GM23338 (cell line): ENCODE data around the gene SMARCE1.

Source experiments
- EZH2 ChIP-seq: fragments of 200-600 bp; sonication (generic); IDR thresholded peaks from one replicate; pipeline ENCODE4 v1.8.0; 2017; ENCODE audit warnings: antibody characterized with exemption, mild to moderate bottlenecking, low read depth; ENCODE audit not compliant: unreplicated experiment
- EZH2phosphoT487 ChIP-seq: fragments of 200-600 bp; sonication (generic); IDR thresholded peaks from one replicate; pipeline ENCODE4 v1.8.1; 2018; ENCODE audit warnings: antibody characterized with exemption; ENCODE audit not compliant: unreplicated experiment
- JUNB ChIP-seq: IDR thresholded peaks from one replicate; pipeline ENCODE4 v1.6.1; 2016; ENCODE audit warnings: antibody characterized with exemption; ENCODE audit not compliant: unreplicated experiment
- POLR2AphosphoS5 ChIP-seq: IDR thresholded peaks from 2 replicates; pipeline ENCODE4 v1.6.1; 2016; ENCODE audit warnings: antibody characterized with exemption, low read depth
- TF ChIP-seq, protein P1 (sequence below), 2 experiments: fragments of 200-600 bp in 1 of 2; sonication (generic) in 1 of 2; conservative IDR thresholded peaks; 2 replicates each; pipeline versions ENCODE4 v1.5.1 to v1.6.1; 2016 to 2017; ENCODE audit warnings: antibody characterized with exemption in 2 of 2, low read depth in 2 of 2, mild to moderate bottlenecking in 2 of 2, moderate library complexity in 1 of 2
- TF ChIP-seq, protein P2 (sequence below): IDR thresholded peaks from 2 replicates; pipeline ENCODE4 v1.6.1; 2016; ENCODE audit warnings: antibody characterized with exemption

DNA sequence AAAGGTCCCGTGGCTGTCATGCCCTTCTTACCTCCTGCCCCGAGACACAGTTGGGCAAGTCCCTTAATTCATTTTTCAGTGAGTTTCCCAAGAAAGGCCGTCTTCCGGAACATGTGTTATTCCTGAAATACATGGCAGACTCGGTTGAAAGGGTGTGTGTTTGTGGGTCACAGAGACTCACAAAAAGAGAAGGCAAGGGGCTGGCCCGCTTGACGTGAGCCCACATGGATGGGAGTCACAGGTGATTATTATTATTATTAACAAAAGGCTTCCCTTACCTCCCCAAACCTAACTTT lies 48.2 kb downstream of the SMARCE1 start:
- TF ChIP-seq, protein P1, sequence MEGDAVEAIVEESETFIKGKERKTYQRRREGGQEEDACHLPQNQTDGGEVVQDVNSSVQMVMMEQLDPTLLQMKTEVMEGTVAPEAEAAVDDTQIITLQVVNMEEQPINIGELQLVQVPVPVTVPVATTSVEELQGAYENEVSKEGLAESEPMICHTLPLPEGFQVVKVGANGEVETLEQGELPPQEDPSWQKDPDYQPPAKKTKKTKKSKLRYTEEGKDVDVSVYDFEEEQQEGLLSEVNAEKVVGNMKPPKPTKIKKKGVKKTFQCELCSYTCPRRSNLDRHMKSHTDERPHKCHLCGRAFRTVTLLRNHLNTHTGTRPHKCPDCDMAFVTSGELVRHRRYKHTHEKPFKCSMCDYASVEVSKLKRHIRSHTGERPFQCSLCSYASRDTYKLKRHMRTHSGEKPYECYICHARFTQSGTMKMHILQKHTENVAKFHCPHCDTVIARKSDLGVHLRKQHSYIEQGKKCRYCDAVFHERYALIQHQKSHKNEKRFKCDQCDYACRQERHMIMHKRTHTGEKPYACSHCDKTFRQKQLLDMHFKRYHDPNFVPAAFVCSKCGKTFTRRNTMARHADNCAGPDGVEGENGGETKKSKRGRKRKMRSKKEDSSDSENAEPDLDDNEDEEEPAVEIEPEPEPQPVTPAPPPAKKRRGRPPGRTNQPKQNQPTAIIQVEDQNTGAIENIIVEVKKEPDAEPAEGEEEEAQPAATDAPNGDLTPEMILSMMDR (conservative IDR thresholded peaks at IDR 0.05; ENCODE audit: low read depth in 2 of 2), result no peak
- TF ChIP-seq EZH2phosphoT487 (no peak), JUNB (no peak), EZH2 (no peak), POLR2AphosphoS5 (no peak)
- TF ChIP-seq, protein P2, sequence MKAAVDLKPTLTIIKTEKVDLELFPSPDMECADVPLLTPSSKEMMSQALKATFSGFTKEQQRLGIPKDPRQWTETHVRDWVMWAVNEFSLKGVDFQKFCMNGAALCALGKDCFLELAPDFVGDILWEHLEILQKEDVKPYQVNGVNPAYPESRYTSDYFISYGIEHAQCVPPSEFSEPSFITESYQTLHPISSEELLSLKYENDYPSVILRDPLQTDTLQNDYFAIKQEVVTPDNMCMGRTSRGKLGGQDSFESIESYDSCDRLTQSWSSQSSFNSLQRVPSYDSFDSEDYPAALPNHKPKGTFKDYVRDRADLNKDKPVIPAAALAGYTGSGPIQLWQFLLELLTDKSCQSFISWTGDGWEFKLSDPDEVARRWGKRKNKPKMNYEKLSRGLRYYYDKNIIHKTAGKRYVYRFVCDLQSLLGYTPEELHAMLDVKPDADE, result no peak
